ENCODE results near the gene PSMD5.

Gene PSMD5

DNA sequence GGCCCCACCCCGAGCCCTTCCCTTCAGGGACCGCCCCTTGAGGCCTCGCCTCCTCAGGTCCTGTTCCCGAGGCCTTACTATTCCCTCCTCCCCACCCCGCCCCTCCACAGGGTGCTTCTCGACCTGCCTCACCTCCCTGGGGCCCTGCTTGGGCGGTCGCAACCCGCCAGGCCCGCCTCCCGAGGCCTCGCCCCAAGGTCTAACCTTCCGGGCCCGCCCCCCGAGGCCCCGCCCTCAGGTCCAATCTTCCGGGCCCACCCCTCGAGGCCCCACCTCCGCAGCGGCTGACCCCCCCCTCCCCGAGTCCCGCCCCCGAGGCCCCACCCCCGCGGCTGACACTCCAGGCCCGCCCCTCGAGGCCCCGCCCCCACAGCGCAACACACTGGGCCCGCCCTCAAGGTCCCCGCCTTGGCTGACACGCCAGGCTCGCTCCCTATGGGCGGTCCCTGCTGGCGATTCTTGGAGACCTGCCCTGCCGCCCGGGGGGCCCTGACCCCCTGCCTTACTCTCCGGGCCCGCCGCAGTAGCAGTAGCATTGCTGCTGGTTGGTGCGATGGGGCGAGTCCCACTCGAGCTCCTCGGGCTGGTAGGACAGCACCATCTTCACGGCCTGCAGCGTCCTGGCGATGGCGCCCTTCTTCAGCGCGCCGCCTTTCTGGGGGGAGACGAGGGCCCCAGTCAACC is 26.1 kb upstream of the PSMD5 start:
- H3K4me3 ChIP-seq (ENCODE audit: insufficient read depth, low read length, poor library complexity, severe bottlenecking): peak overlapping the region; percentile 44
- peak overlapping the region; percentile 72 for H3K4me2 ChIP-seq (ENCODE audit: low read depth, low read length, poor library complexity, severe bottlenecking)
- H3F3A ChIP-seq (ENCODE audit: insufficient read depth): peaks cover 40% of the 10 kb centered on the region
- no peaks in the 10 kb centered on the region for H3K79me2 ChIP-seq (ENCODE audit: insufficient read depth, low read length)
- peak overlapping the region; percentile 69 for H3K27ac ChIP-seq (ENCODE audit: low read depth, low read length)
- no peaks in the 10 kb centered on the region for H3K27me3 ChIP-seq (ENCODE audit: low read length)
- no peaks in the 10 kb centered on the region for H4K20me1 ChIP-seq (ENCODE audit: low read depth, low read length)
- peaks cover 12% of the 10 kb centered on the region for H3K36me3 ChIP-seq (ENCODE audit: low read length)
- TF ChIP-seq EZH2phosphoT487 (conservative IDR thresholded peaks at IDR 0.05; ENCODE audit: low read length): no peak
- TF ChIP-seq, protein P1, sequence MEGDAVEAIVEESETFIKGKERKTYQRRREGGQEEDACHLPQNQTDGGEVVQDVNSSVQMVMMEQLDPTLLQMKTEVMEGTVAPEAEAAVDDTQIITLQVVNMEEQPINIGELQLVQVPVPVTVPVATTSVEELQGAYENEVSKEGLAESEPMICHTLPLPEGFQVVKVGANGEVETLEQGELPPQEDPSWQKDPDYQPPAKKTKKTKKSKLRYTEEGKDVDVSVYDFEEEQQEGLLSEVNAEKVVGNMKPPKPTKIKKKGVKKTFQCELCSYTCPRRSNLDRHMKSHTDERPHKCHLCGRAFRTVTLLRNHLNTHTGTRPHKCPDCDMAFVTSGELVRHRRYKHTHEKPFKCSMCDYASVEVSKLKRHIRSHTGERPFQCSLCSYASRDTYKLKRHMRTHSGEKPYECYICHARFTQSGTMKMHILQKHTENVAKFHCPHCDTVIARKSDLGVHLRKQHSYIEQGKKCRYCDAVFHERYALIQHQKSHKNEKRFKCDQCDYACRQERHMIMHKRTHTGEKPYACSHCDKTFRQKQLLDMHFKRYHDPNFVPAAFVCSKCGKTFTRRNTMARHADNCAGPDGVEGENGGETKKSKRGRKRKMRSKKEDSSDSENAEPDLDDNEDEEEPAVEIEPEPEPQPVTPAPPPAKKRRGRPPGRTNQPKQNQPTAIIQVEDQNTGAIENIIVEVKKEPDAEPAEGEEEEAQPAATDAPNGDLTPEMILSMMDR (IDR thresholded peaks at IDR 0.05; ENCODE audit: insufficient read depth, low read length, poor library complexity, severe bottlenecking): peak; percentile 80
- no peaks in the 10 kb centered on the region for H3K9me3 ChIP-seq (ENCODE audit: insufficient read depth, low read length)
- H2AFZ ChIP-seq (ENCODE audit: low read depth, low read length, severe bottlenecking): peak overlapping the region; percentile 44
- peak overlapping the region; percentile 58 for H3K9ac ChIP-seq (ENCODE audit: low read length)
- H3K9me2 ChIP-seq (replicated peaks; ENCODE audit: insufficient read depth, low read length): no peaks in the 10 kb centered on the region

DNA sequence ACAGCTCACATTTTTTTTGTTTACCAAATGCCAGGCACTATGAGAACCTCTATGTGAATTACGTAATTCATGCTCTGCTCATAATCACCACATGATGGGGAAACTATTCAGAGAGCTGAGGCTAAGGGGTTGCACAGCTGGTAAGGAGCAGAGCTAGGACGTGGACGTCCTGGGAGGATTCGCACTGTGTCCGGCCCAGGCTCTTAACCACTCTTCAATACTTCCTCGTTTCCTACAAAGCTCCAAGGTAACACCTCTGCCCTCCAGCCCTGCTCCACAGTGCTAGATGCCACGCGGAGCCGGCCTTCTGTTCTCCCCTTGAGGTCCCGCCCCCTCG is 25.6 kb upstream of the PSMD5 start:
- H3K27ac ChIP-seq (ENCODE audit: low read depth, low read length): peak overlapping the region; percentile 42; the same call in 1 of the 2 replicates
- H3K36me3 ChIP-seq (ENCODE audit: low read length): peaks cover 9% of the 10 kb centered on the region
- no peak overlapping the region for H2AFZ ChIP-seq (ENCODE audit: low read depth, low read length, severe bottlenecking)

DNA sequence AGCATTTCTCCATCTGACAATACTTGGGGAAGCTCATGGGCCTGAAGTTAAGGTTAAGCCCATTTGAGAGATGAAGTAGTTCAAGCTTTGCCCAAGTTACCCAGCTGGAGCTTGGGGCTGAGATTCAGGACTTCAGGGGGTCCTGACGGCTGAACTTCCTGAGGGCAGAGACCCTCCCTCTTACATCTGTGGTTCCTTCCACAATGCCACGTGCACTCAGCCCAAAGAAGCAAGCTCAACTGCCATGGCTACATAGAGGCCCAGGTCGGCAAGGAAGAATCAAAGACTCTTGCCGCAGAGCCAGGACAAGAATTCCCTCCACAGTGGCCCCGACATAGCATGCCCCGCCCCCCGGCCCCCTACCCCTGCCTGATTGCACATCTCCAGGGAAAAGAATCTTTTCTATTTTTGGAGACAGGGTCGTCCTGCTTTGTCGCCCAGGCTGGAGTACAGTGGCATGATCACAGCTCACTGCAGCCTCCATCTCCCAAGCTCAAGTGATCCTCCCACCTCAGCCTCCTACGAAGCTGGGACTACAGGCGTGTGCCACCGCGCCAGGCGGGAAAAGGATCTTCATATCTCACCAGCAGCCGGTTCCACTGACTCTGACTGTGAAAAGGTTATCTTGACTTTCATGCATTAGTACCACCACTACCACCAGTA is 25.1 kb upstream of the PSMD5 start:
- Histone ChIP-seq H3K9ac (ENCODE audit: low read length) (peak overlapping the region; percentile 40; the same call in 1 of the 2 replicates), H2AFZ (ENCODE audit: low read depth, low read length, severe bottlenecking) (no peak overlapping the region)

More for the DNA sequence above, 25.6 kb upstream of the PSMD5 start:
- Histone ChIP-seq H3K9ac (ENCODE audit: low read length) (peak overlapping the region; percentile 40; the same call in 1 of the 2 replicates), H3K4me3 (ENCODE audit: insufficient read depth, low read length, poor library complexity, severe bottlenecking) (peak overlapping the region; percentile 31), H3K27me3 (ENCODE audit: low read length) (no peaks in the 10 kb centered on the region), H4K20me1 (ENCODE audit: low read depth, low read length) (no peaks in the 10 kb centered on the region), H3F3A (ENCODE audit: insufficient read depth) (peaks cover 36% of the 10 kb centered on the region), H3K9me3 (ENCODE audit: insufficient read depth, low read length) (no peaks in the 10 kb centered on the region), H3K9me2 (replicated peaks; ENCODE audit: insufficient read depth, low read length) (no peaks in the 10 kb centered on the region), H3K4me2 (ENCODE audit: low read depth, low read length, poor library complexity, severe bottlenecking) (peak overlapping the region; percentile 62), H3K79me2 (ENCODE audit: insufficient read depth, low read length) (no peaks in the 10 kb centered on the region)
- TF ChIP-seq, protein P1 (IDR thresholded peaks at IDR 0.05; ENCODE audit: insufficient read depth, low read length, poor library complexity, severe bottlenecking): no peak
- TF ChIP-seq EZH2phosphoT487 (conservative IDR thresholded peaks at IDR 0.05; ENCODE audit: low read length): no peak

More for the DNA sequence above, 25.1 kb upstream of the PSMD5 start:
- Histone ChIP-seq H3K79me2 (ENCODE audit: insufficient read depth, low read length) (no peaks in the 10 kb centered on the region), H3K9me2 (replicated peaks; ENCODE audit: insufficient read depth, low read length) (no peaks in the 10 kb centered on the region), H3F3A (ENCODE audit: insufficient read depth) (peaks cover 31% of the 10 kb centered on the region), H4K20me1 (ENCODE audit: low read depth, low read length) (no peaks in the 10 kb centered on the region), H3K4me2 (ENCODE audit: low read depth, low read length, poor library complexity, severe bottlenecking) (peak overlapping the region; percentile 62), H3K27me3 (ENCODE audit: low read length) (no peaks in the 10 kb centered on the region), H3K4me3 (ENCODE audit: insufficient read depth, low read length, poor library complexity, severe bottlenecking) (no peak overlapping the region), H3K27ac (ENCODE audit: low read depth, low read length) (0 out of 2 replicates have a peak overlapping the region, but pooled peaks have one; percentile 42), H3K9me3 (ENCODE audit: insufficient read depth, low read length) (no peaks in the 10 kb centered on the region), H3K36me3 (ENCODE audit: low read length) (peaks cover 7% of the 10 kb centered on the region)
- TF ChIP-seq, protein P1 (IDR thresholded peaks at IDR 0.05; ENCODE audit: insufficient read depth, low read length, poor library complexity, severe bottlenecking): no peak
- TF ChIP-seq EZH2phosphoT487 (conservative IDR thresholded peaks at IDR 0.05; ENCODE audit: low read length): no peak

Measured in SU-DHL-6 (cell line).